HG03565 (cell line): Measurements from ENCODE around the gene CMKLR1.

Experiments
- ATAC-seq: cut with Tn5 transposase; IDR thresholded peaks from one replicate; pipeline ENCODE4 v1.9.1; 2021; ENCODE audit warnings: mild to moderate bottlenecking, moderate library complexity; ENCODE audit not compliant: unreplicated experiment

CMKLR1 gene

GRCh38 chr12:108317308-108318234 lies 21.5 kb downstream of the CMKLR1 start:
- ATAC-seq = no peak

GRCh38 chr12:108316176-108317086 lies 22.7 kb downstream of the CMKLR1 start:
- no peak for ATAC-seq

GRCh38 chr12:108315486-108316105 lies 23.5 kb downstream of the CMKLR1 start:
- ATAC-seq = no peak

GRCh38 chr12:108313606-108314351 lies 25.3 kb downstream of the CMKLR1 start:
- no peak for ATAC-seq

- no peak for ATAC-seq
Measured at GRCh38 chr12:108313241-108313605, 25.9 kb downstream of the CMKLR1 start.

GRCh38 chr12:108312693-108313189 lies 26.4 kb downstream of the CMKLR1 start:
- no peak for ATAC-seq

- no peak for ATAC-seq
Measured at GRCh38 chr12:108312073-108312659, 26.9 kb downstream of the CMKLR1 start.

- ATAC-seq = no peak
Measured at GRCh38 chr12:108311605-108312004, 27.5 kb downstream of the CMKLR1 start.

- no peak for ATAC-seq
Measured at GRCh38 chr12:108310489-108310888, 28.6 kb downstream of the CMKLR1 start.

- no peak for ATAC-seq
Measured at GRCh38 chr12:108309674-108310312, 29.3 kb downstream of the CMKLR1 start.

GRCh38 chr12:108308395-108309085 lies 30.6 kb downstream of the CMKLR1 start:
- ATAC-seq = no peak

GRCh38 chr12:108307006-108307405 lies 32.1 kb downstream of the CMKLR1 start:
- ATAC-seq = no peak

- ATAC-seq = no peak
Measured at GRCh38 chr12:108306506-108306905, 32.6 kb downstream of the CMKLR1 start.

- ATAC-seq = no peak
Measured at GRCh38 chr12:108305991-108306501, 33.1 kb downstream of the CMKLR1 start.

- ATAC-seq = no peak
Measured at GRCh38 chr12:108305520-108305919, 33.6 kb downstream of the CMKLR1 start.

- no peak for ATAC-seq
Measured at GRCh38 chr12:108304633-108305032, 34.5 kb downstream of the CMKLR1 start.

GRCh38 chr12:108303703-108304102 lies 35.4 kb downstream of the CMKLR1 start:
- ATAC-seq = no peak

- ATAC-seq = no peak
Measured at GRCh38 chr12:108302403-108303311, 36.5 kb downstream of the CMKLR1 start.
